Measurements from ENCODE around the gene VSIG8. TPM values are rescaled to one million over a fixed set of nuclear protein-coding genes. Genes with fewer than 3 reads are reported as not detected.
A peak's percentile ranks its signal among the peaks of the same experiment; 100 is the strongest.

VSIG8 gene
- total and polyA plus RNA-seq, 9 donors: 0.06 to 0.48 (median 0.22) TPM; not detected in 3

DNA sequence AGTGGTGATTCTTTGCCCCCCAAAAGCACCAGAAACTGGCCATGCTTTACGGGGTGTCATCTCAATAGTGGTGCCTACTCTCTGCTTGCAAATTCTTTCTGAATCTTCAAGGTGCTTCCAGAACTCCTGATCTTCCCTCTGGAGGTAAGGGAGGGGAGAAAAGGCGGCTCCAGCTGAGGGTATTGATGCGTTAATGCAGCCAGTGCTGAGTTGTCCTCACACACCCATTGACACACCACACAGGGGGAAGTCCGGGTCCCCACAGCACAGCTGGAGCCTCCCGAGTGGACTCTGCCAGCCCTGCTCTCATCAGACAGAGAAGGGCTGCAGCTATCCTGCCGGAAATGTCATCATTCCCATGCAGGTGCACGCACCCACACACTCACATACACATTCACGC, 1.2 kb downstream of the VSIG8 start:
- no peaks in the 10 kb centered on the region for H3K4me1 ChIP-seq (ENCODE audit: insufficient read depth)
- H3K36me3 ChIP-seq: no peaks in the 10 kb centered on the region
- no peaks in the 10 kb centered on the region for H3K27me3 ChIP-seq
- H3K27ac ChIP-seq: no peak overlapping the region
- intact Hi-C loops (cut with DNase I): loop anchor here in 1 of 4 donors (5.0 kb wide), 1 partner anchor 61 kb away; no protein-coding TSS in a partner anchor
- TF ChIP-seq, protein P1, sequence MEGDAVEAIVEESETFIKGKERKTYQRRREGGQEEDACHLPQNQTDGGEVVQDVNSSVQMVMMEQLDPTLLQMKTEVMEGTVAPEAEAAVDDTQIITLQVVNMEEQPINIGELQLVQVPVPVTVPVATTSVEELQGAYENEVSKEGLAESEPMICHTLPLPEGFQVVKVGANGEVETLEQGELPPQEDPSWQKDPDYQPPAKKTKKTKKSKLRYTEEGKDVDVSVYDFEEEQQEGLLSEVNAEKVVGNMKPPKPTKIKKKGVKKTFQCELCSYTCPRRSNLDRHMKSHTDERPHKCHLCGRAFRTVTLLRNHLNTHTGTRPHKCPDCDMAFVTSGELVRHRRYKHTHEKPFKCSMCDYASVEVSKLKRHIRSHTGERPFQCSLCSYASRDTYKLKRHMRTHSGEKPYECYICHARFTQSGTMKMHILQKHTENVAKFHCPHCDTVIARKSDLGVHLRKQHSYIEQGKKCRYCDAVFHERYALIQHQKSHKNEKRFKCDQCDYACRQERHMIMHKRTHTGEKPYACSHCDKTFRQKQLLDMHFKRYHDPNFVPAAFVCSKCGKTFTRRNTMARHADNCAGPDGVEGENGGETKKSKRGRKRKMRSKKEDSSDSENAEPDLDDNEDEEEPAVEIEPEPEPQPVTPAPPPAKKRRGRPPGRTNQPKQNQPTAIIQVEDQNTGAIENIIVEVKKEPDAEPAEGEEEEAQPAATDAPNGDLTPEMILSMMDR (IDR thresholded peaks at IDR 0.05): no peak
- no peak for TF ChIP-seq EP300 (IDR thresholded peaks at IDR 0.05)
- 64 to 85% (median 82%) methylated on average over 8 of the region's 8 CpGs for WGBS, 3 donors
- no peak overlapping the region for H3K4me3 ChIP-seq
- H3K9me3 ChIP-seq: no peaks in the 10 kb centered on the region
- DNase-seq: no peak

- Histone ChIP-seq H3K4me1 (ENCODE audit: insufficient read depth) (peaks cover 2% of the 10 kb centered on the region), H3K9me3 (no peaks in the 10 kb centered on the region), H3K27ac (peak overlapping the region in 1 of 2 donors; percentile 38), H3K36me3 (no peaks in the 10 kb centered on the region), H3K27me3 (no peaks in the 10 kb centered on the region), H3K4me3 (no peak overlapping the region)
- intact Hi-C loops (cut with DNase I): loop anchor here in 1 of 4 donors (5.0 kb wide), 1 partner anchor 62 kb away; no protein-coding TSS in a partner anchor
- WGBS, 3 donors: 16 to 29% (median 20%) methylated on average over 3 of the region's 3 CpGs
- no peak for TF ChIP-seq POLR2A (IDR thresholded peaks at IDR 0.05)
- no peak for TF ChIP-seq EP300 (IDR thresholded peaks at IDR 0.05)
- TF ChIP-seq, protein P1 (IDR thresholded peaks at IDR 0.05): no peak
- DNase-seq: no peak
These were observed 2.0 kb downstream of the VSIG8 start for GRCh38 chr1:159860456-159860855.

DNA sequence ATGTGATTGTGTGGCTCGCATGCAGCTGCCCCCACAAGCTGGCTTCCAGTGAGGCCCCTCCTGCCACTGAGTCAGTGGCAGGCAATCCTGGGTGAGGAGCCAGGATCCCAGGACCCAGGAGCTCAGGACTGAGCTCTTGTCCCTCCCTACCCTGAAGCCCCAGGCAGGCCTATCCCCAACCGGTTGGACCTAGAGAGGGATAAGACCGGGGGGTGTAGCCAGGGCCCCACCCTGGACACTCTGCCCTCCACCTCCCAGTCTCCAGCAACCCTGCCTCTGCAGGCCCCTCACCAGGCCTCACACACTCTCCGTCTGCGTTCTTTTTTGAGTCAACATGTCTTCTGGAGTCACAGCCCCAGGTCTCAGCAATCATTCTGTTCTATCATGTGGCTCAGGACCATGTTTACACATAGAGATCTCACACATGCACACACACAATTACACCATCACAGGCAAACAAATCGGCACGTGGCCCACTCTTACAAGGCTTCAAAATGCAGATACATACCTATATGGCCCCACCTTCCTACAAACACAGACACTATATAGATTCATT, 2.6 kb downstream of the VSIG8 start:
- 72 to 80% (median 74%) methylated on average over 7 of the region's 7 CpGs for WGBS, 3 donors
- H3K9me3 ChIP-seq: no peaks in the 10 kb centered on the region
- H3K27ac ChIP-seq: no peak overlapping the region
- DNase-seq: no peak
- peaks cover 3% of the 10 kb centered on the region for H3K4me1 ChIP-seq (ENCODE audit: insufficient read depth)
- no peak overlapping the region for H3K4me3 ChIP-seq
- TF ChIP-seq POLR2A (IDR thresholded peaks at IDR 0.05) (no peak), EP300 (IDR thresholded peaks at IDR 0.05) (no peak)
- TF ChIP-seq, protein P1 (IDR thresholded peaks at IDR 0.05): no peak
- H3K36me3 ChIP-seq: no peaks in the 10 kb centered on the region
- H3K27me3 ChIP-seq: no peaks in the 10 kb centered on the region
- intact Hi-C loops (cut with DNase I): loop anchor here (5.0 to 10.0 kb wide), 3 partner anchors 62 to 1865 kb away; partner anchors contain the start of genes TAGLN2 (in 2 of the 4) and KIRREL1 (in 1 of the 4)

DNA sequence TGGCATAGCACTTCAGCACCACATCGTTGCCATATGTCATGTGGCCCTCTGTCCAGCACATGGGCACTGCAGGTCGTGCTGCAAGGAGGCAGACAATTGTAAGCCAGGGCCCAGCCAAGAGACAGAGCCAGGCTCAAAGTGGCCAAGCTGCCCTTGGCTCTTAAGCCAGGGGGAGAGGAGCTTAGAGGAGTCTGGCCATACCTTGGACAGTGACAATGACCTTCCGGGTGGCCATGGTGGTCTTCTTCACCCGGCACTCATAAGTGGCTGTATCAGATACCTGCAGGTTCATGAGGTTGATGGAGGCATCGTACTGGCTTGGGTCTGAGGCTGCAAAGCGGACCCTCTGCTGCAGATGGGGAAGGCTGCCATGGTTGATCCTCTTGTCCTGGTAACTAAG, 4.6 kb downstream of the VSIG8 start:
- no peaks in the 10 kb centered on the region for H3K36me3 ChIP-seq
- no peaks in the 10 kb centered on the region for H3K9me3 ChIP-seq
- no peak for DNase-seq
- H3K27ac ChIP-seq: no peak overlapping the region
- WGBS, 3 donors: 88 to 97% (median 94%) methylated on average over 6 of the region's 6 CpGs
- intact Hi-C loops (cut with DNase I): loop anchor here in 3 of 4 donors (10.0 kb wide), 2 partner anchors 67 to 1863 kb away; partner anchors contain the start of genes TAGLN2 (in 2 of the 3) and KIRREL1 (in 1 of the 3)
- TF ChIP-seq POLR2A (IDR thresholded peaks at IDR 0.05): no peak
- TF ChIP-seq, protein P1 (IDR thresholded peaks at IDR 0.05): no peak
- no peak for TF ChIP-seq EP300 (IDR thresholded peaks at IDR 0.05)
- H3K4me1 ChIP-seq (ENCODE audit: insufficient read depth): peaks cover 3% of the 10 kb centered on the region
- no peak overlapping the region for H3K4me3 ChIP-seq
- H3K27me3 ChIP-seq: no peaks in the 10 kb centered on the region

All from ovary (tissue), 9 donors.